SK-N-MC (cell line): ENCODE results near the gene NDRG3.

ENCODE experiments used
- EZH2 ChIP-seq: fragments of 200-600 bp; sonication (generic); IDR thresholded peaks from one replicate; pipeline ENCODE4 v1.6.1; 2017; ENCODE audit warnings: antibody characterized with exemption
- FOXP2 ChIP-seq: optimal IDR thresholded peaks from 2 replicates; pipeline ENCODE3; 2011; ENCODE audit warnings: mild to moderate bottlenecking, moderate library complexity; ENCODE audit not compliant: insufficient read depth; ENCODE audit errors: extremely low read length, control extremely low read depth
- POLR2AphosphoS5 ChIP-seq: IDR thresholded peaks from 2 replicates; pipeline ENCODE4 v1.6.1; 2012; ENCODE audit warnings: mild to moderate bottlenecking, low read depth, low read length, borderline replicate concordance

- TF ChIP-seq POLR2AphosphoS5 (no peak), EZH2 (no peak), FOXP2 (no peak)
These were observed 113.2 kb downstream of the NDRG3 start for GRCh38 chr20:36632487-36633284.
